ENCODE measurements around the gene DIO3.
"Not testable (repeated sequence)": the region's sequence is repeated elsewhere in the genome, so short reads cannot be mapped to it uniquely, and the experiment has no call there.

DIO3 gene

GRCh38 chr14:101558739-101559240 lies 2.5 kb upstream of the DIO3 start:
- no peak for DNase-seq (ENCODE audit: low read depth in 2 of 2)

GRCh38 chr14:101559250-101559623 lies 2.1 kb upstream of the DIO3 start:
- DNase-seq (ENCODE audit: low read depth in 2 of 2), result no peak

- DNase-seq (ENCODE audit: low read depth in 2 of 2), result no peak
These were observed 1.4 kb upstream of the DIO3 start for GRCh38 chr14:101559624-101560533.

DNA sequence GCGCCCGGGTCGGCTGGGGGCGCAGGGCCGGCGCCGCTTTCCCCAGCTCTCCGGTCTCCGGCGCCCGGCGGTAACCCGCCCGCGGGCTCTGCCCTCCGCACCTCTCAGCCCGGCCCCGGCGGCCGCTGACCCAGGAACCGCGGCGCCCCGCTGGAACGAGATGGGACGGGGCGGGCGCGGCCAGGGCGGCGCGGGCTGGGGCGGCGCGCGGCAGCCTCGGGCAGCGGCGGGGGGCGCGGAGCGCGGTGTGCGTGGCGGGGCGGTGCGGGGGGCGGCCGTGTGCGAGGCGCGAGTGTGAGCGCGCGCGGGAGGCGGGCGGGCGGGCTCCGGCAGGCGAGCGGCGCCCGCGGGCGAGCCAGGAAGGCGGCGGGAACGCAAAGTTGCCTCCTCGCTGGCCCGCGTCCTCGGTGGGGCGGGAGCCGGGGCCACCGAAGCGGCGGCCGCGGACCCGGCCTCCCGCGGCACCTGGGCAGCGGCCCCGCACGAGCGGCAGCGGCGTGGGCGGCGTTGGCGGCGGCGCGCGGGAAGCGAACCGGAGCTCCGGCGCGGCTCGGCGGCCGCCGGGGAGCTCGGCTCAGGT lies 671 bp upstream of the DIO3 start:
- DNase-seq (ENCODE audit: low read depth in 2 of 2), result no peak

- DNase-seq (ENCODE audit: low read depth in 2 of 2), result no peak
These were observed 699 bp downstream of the DIO3 start for GRCh38 chr14:101561897-101562490.

- no peak for DNase-seq (ENCODE audit: low read depth in 2 of 2)
These were observed 1.5 kb downstream of the DIO3 start for GRCh38 chr14:101562659-101563351.

DNA sequence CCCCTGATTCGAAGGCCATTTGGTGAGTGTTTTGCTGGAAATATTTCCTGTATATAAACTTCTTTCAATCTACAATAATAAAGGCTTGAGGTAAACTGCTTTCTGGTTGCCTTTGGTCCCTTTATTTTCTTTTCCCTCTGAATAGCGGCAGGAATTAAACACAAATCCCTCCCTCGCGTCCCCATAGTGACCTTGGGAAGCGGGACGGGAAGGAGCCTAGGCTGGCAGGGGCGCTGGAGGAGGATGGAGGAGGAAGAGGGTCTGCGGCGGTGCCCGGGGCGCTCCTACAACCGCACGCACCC lies 2.0 kb downstream of the DIO3 start:
- no peak for DNase-seq (ENCODE audit: low read depth in 2 of 2)

DNA sequence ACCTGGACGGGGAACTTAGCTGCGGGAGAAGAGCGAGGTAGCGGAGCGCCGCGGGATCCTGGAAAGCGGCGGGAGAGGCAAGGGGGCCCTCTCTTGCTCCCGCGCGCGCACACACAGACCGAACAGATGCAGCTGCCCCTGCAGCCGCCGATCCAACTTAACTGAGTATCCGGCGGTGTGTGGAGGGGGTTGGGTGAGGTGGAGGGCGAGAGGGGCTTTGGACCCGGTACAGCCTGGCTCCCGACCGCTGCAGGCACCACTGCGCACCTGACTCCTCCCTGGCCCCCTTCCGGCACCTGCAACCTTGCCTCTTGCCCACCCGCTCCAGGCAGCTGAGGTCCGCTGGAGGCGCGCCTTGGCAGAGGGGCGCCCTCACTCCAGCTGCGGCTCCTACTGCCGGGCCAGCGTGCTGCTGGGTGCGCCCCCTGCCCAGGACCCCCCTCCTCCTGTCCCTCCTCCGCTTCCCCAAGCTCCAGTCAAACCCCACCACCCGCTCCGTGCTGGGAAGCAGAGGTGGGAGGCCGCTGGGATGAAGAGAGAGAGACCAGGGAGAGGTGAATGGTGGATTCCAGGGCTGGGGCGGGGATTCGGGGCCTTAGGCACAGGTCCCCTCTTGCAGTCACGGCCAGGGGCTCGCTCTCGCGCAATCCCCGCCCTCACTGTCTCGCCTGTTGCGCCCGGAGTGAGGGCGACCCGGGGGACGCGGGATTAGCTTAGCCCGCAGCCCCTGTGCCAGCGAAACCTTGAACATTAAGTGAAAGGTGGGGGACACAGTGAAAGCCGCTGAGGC lies 2.6 kb downstream of the DIO3 start:
- no peak for DNase-seq (ENCODE audit: low read depth in 2 of 2)

DNA sequence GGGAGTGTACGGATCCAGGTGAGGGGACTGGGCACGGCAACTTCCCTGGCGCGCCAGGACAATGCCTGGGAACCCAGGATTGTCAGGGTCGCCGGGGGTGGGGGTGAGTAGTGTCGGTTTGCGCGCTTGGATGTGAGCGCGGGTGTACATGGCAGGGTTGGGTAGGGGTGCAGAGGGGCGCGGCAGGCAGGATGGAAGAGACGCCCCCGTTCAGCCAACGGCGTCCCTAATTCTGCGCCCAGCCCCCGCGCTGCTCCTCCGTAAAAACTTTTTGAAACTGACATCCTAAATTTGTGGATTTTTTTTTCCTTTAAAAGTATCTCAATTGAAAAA lies 3.1 kb downstream of the DIO3 start:
- no peak for DNase-seq (ENCODE audit: low read depth in 2 of 2)

DNA sequence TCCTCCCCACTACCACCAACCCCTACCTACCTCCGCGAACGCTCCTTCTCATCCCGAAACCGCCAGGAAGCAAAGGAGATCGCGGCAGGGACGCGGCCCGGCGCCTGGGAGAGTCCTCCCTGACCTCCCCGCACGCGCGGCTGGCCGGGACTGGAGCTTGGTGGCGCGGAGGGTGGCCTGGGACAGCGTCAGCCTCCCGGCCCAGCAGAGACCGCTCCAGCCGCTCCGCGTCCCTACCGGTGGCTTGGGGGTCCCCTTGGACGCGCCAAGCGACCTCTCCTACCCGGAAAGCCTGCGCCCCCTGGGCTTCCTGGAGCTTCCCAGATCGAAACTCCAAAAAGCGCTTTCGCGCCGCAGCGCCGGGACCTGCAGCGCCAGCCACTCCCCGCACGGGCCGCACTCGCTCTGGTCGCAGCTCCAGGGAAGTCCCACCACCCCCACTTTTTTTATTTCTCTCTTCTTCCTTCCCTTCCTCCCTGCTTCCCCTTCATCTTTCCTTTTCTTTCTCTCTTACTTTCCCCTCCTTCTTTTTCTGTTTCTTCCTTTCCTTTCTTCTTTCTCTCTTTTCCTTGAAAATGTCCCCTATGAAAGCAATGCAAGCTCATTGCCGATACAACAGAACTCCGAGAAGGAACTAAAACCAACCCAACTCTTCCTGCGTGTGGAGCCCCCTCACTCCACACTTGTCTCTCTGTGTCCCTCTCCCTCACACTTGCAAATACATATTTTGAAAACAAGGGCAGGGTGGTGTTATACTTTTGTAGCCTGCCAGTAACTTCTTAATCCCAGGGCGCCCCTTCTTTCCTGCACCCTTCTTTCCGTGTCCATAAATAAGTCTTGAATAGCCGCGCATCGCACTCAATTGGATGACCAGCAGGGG lies 3.8 kb downstream of the DIO3 start:
- DNase-seq (ENCODE audit: low read depth in 2 of 2), result no peak

GRCh38 chr14:101567252-101567651 lies 6.0 kb downstream of the DIO3 start:
- no peak for DNase-seq (ENCODE audit: low read depth in 2 of 2)

GRCh38 chr14:101571004-101571403 lies 9.7 kb downstream of the DIO3 start:
- DNase-seq (ENCODE audit: low read depth in 2 of 2), result no peak

DNA sequence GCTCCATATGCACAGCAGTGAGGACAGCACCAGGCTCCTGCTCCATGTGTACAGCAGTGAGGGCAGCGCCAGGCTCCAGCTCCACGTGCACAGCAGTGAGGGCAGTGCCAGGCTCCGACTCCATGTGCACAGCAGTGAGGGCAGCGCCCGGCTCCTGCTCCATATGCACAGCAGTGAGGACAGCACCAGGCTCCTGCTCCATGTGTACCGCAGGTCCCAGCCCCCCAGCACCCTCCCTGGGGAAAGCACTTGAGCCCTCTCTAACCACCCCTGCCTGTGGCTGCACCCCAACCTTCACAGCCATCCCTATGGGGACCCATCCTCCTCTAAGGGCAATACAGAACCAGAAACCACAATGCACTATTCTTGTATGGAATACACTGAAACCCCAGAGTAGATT lies 11.2 kb downstream of the DIO3 start:
- DNase-seq (ENCODE audit: low read depth in 2 of 2), result not testable (repeated sequence)

- DNase-seq (ENCODE audit: low read depth in 2 of 2), result no peak
These were observed 12.0 kb downstream of the DIO3 start for GRCh38 chr14:101573289-101573688.

- no peak for DNase-seq (ENCODE audit: low read depth in 2 of 2)
These were observed 14.3 kb downstream of the DIO3 start for GRCh38 chr14:101575581-101575980.

GRCh38 chr14:101577221-101577909 lies 16.1 kb downstream of the DIO3 start:
- no peak for DNase-seq (ENCODE audit: low read depth in 2 of 2)

DNA sequence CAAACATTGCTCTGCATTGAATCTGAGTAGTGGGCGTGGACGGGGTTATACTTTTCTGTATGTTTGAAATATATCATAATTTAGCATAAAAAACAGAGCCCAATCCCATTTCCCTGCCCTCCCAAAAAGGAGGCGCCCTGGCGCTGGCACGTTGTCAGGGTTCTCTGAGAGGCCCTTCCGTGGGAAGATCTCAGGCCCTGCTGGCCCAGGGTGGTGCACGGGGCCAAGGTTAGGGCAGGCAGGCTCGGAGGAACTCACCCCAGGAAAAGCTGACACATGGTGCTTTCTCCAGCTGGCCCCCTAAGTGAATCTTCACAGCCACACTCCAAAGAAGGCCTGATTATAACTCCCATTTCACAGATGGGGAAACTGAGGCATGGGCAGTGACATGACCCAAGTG lies 17.2 kb downstream of the DIO3 start:
- DNase-seq (ENCODE audit: low read depth in 2 of 2), result no peak

DNA sequence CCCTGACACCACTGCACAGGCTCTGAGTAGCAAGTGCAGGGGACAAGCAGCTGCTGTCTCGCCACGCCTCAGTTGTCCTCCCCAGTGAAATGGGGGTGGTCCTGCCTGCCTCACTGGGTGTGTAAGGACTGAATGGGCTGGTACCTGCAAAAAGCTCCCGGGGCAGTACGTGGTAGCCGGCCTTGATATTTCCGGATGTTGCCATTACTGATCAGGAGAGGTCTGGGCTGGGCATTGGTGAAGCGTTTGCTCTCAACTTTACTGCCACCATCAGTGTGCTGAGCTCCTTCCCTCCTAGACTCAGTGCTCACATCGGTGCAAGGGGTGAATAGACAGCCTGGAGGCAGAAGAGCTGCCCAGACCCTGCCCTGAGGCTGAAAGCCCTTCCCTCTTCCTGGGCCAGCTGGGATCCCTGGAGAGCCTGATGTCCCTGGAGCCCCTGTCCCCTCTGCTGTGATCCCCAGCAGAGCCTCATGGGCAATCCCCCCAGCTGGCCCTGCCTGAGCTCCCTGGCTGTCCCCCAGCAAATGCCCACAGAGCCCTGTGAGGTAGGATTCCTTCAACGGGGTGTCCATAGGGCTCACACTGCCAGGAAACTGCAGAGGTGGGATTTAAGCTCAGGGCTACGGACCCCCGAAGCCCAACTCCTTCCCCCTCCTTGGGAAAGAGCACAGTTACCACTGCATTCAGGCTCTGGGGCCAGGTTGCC lies 18.2 kb downstream of the DIO3 start:
- DNase-seq (ENCODE audit: low read depth in 2 of 2), result no peak

GRCh38 chr14:101581806-101582205 lies 20.5 kb downstream of the DIO3 start:
- DNase-seq (ENCODE audit: low read depth in 2 of 2), result no peak

DNA sequence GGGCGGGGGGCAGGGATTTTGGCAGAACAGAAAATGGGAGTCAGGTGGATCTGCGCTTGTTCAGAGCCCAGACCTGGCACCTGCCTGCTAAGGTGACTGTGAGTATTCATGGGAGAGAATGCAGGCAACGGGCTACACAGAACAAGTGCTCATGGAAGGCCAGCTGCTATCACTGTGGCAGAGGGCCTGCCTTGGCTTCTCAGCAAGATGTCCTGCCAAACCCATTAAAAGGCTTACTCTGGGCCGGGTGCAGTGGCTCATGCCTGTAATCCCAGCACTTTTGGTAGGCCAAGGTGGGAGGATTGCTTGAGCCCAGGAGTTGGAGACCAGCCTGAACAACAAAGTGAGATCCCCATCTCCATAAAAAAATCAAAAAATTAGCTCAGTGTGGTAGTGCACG lies 21.0 kb downstream of the DIO3 start:
- no peak for DNase-seq (ENCODE audit: low read depth in 2 of 2)

Data from stimulated activated CD4-positive, alpha-beta T cell treated with anti-CD3 and anti-CD28 coated beads, Interleukin-1b, Interleukin-23, amount 100 ng/mL, for 1 hour (primary cell).